NCI-H1105 (cell line): ENCODE data around the gene SMIM13.
A peak's percentile ranks its signal among the peaks of the same experiment; 100 is the strongest.

Experiments
- DNase-seq: peaks from one replicate; lab custom pipeline; 2025; lab: John Stamatoyannopoulos, UW

Gene SMIM13

GRCh38 chr6:11093626-11094410 lies at the start of gene SMIM13:
SMIM13 (plus strand) TSS chr6:11093834; CDS start chr6:11094314, 480 bp downstream.
- peak; percentile 96 for DNase-seq

GRCh38 chr6:11043961-11044711 lies 49.5 kb upstream of the SMIM13 start, which contains the start of gene ELOVL2:
ELOVL2 (minus strand) TSS chr6:11044305; CDS start chr6:11044230, 75 bp downstream.
- DNase-seq: peak; percentile 35

- no peak for DNase-seq
These were observed 48.9 kb upstream of the SMIM13 start for GRCh38 chr6:11044712-11045167.

- DNase-seq: no peak
These were observed 42.9 kb upstream of the SMIM13 start for GRCh38 chr6:11050731-11051130.

- no peak for DNase-seq
These were observed 40.3 kb upstream of the SMIM13 start for GRCh38 chr6:11053307-11053706.

- no peak for DNase-seq
These were observed 38.9 kb upstream of the SMIM13 start for GRCh38 chr6:11054722-11055121.

- DNase-seq: no peak
These were observed 38.5 kb upstream of the SMIM13 start for GRCh38 chr6:11055127-11055627.

GRCh38 chr6:11056871-11057270 lies 36.8 kb upstream of the SMIM13 start:
- DNase-seq: no peak

- no peak for DNase-seq
These were observed 35.2 kb upstream of the SMIM13 start for GRCh38 chr6:11058406-11058805.

GRCh38 chr6:11062083-11062482 lies 31.6 kb upstream of the SMIM13 start:
- no peak for DNase-seq

GRCh38 chr6:11062715-11063114 lies 30.9 kb upstream of the SMIM13 start:
- DNase-seq: no peak

- no peak for DNase-seq
These were observed 28.8 kb upstream of the SMIM13 start for GRCh38 chr6:11064836-11065235.

GRCh38 chr6:11065436-11066202 lies 28.0 kb upstream of the SMIM13 start:
- DNase-seq: no peak

- no peak for DNase-seq
These were observed 26.9 kb upstream of the SMIM13 start for GRCh38 chr6:11066505-11067347.

- peak; percentile 56 for DNase-seq
These were observed 26.3 kb upstream of the SMIM13 start for GRCh38 chr6:11067348-11067747.

GRCh38 chr6:11069760-11070159 lies 23.9 kb upstream of the SMIM13 start:
- DNase-seq: no peak

GRCh38 chr6:11072101-11072500 lies 21.5 kb upstream of the SMIM13 start:
- no peak for DNase-seq

GRCh38 chr6:11076540-11076939 lies 17.1 kb upstream of the SMIM13 start:
- no peak for DNase-seq

- DNase-seq: no peak
These were observed 15.4 kb upstream of the SMIM13 start for GRCh38 chr6:11078266-11078665.

- DNase-seq: no peak
These were observed 13.3 kb upstream of the SMIM13 start for GRCh38 chr6:11080296-11080695.

- no peak for DNase-seq
These were observed 10.1 kb upstream of the SMIM13 start for GRCh38 chr6:11083491-11083890.
